Measurements from ENCODE around the gene ACTMAP. TPM values are rescaled to one million over a fixed set of nuclear protein-coding genes. Genes with fewer than 3 reads are reported as not detected.

The ACTMAP gene
- polyA plus RNA-seq, 1 donor = 16.6 TPM

- no CpG with 5 or more reads among the region's 10 CpGs for WGBS (ENCODE audit: insufficient coverage, low lambda C conversion rate)
These were observed 6.4 kb downstream of the ACTMAP start for GRCh38 chr19:40743926-40744325.

GRCh38 chr19:40742886-40743285 lies 7.4 kb downstream of the ACTMAP start:
- no peaks in the 10 kb centered on the region for H3K27me3 ChIP-seq (ENCODE audit: control insufficient read depth, insufficient read depth, low read length)
- H3K36me3 ChIP-seq (ENCODE audit: control insufficient read depth, insufficient read depth, low read length) = peaks cover 39% of the 10 kb centered on the region
- no peaks in the 10 kb centered on the region for H3K4me1 ChIP-seq (ENCODE audit: control insufficient read depth, insufficient read depth, low read length)
- H3K27ac ChIP-seq (ENCODE audit: low read length) = no peak overlapping the region
- H3K4me3 ChIP-seq (ENCODE audit: low read length) = no peak overlapping the region
- no peaks in the 10 kb centered on the region for H3K9me3 ChIP-seq (ENCODE audit: control insufficient read depth, low read depth, low read length)
- DNase-seq = no peak
- no CpG with 5 or more reads among the region's 12 CpGs for WGBS (ENCODE audit: insufficient coverage, low lambda C conversion rate)

More at GRCh38 chr19:40743926-40744325, 6.4 kb downstream of the ACTMAP start:
- H3K9me3 ChIP-seq (ENCODE audit: control insufficient read depth, low read depth, low read length) = no peaks in the 10 kb centered on the region
- no peaks in the 10 kb centered on the region for H3K4me1 ChIP-seq (ENCODE audit: control insufficient read depth, insufficient read depth, low read length)
- no peaks in the 10 kb centered on the region for H3K27me3 ChIP-seq (ENCODE audit: control insufficient read depth, insufficient read depth, low read length)
- no peak overlapping the region for H3K27ac ChIP-seq (ENCODE audit: low read length)
- H3K4me3 ChIP-seq (ENCODE audit: low read length) = no peak overlapping the region
- no peak for DNase-seq
- H3K36me3 ChIP-seq (ENCODE audit: control insufficient read depth, insufficient read depth, low read length) = peaks cover 32% of the 10 kb centered on the region

- Histone ChIP-seq H3K27me3 (ENCODE audit: control insufficient read depth, insufficient read depth, low read length) (no peaks in the 10 kb centered on the region), H3K36me3 (ENCODE audit: control insufficient read depth, insufficient read depth, low read length) (peaks cover 42% of the 10 kb centered on the region), H3K4me3 (ENCODE audit: low read length) (no peak overlapping the region), H3K9me3 (ENCODE audit: control insufficient read depth, low read depth, low read length) (no peaks in the 10 kb centered on the region), H3K27ac (ENCODE audit: low read length) (no peak overlapping the region), H3K4me1 (ENCODE audit: control insufficient read depth, insufficient read depth, low read length) (no peaks in the 10 kb centered on the region)
- no CpG with 5 or more reads among the region's 17 CpGs for WGBS (ENCODE audit: insufficient coverage, low lambda C conversion rate)
- DNase-seq = no peak
These were observed 7.8 kb downstream of the ACTMAP start for GRCh38 chr19:40742477-40742876.

GRCh38 chr19:40741527-40742390 lies 8.5 kb downstream of the ACTMAP start:
- no peak overlapping the region for H3K4me3 ChIP-seq (ENCODE audit: low read length)
- peaks cover 49% of the 10 kb centered on the region for H3K36me3 ChIP-seq (ENCODE audit: control insufficient read depth, insufficient read depth, low read length)
- no CpG with 5 or more reads among the region's 10 CpGs for WGBS (ENCODE audit: insufficient coverage, low lambda C conversion rate)
- no peaks in the 10 kb centered on the region for H3K9me3 ChIP-seq (ENCODE audit: control insufficient read depth, low read depth, low read length)
- H3K27ac ChIP-seq (ENCODE audit: low read length) = no peak overlapping the region
- DNase-seq = no peak
- H3K4me1 ChIP-seq (ENCODE audit: control insufficient read depth, insufficient read depth, low read length) = no peaks in the 10 kb centered on the region
- H3K27me3 ChIP-seq (ENCODE audit: control insufficient read depth, insufficient read depth, low read length) = no peaks in the 10 kb centered on the region

- no peaks in the 10 kb centered on the region for H3K27me3 ChIP-seq (ENCODE audit: control insufficient read depth, insufficient read depth, low read length)
- H3K36me3 ChIP-seq (ENCODE audit: control insufficient read depth, insufficient read depth, low read length) = peaks cover 52% of the 10 kb centered on the region
- peaks cover 3% of the 10 kb centered on the region for H3K4me1 ChIP-seq (ENCODE audit: control insufficient read depth, insufficient read depth, low read length)
- DNase-seq = no peak
- no peak overlapping the region for H3K4me3 ChIP-seq (ENCODE audit: low read length)
- H3K9me3 ChIP-seq (ENCODE audit: control insufficient read depth, low read depth, low read length) = no peaks in the 10 kb centered on the region
- 60% methylated on average over 1 of the region's 6 CpGs for WGBS (ENCODE audit: insufficient coverage, low lambda C conversion rate)
- no peak overlapping the region for H3K27ac ChIP-seq (ENCODE audit: low read length)
These were observed 9.5 kb downstream of the ACTMAP start for GRCh38 chr19:40740747-40741146.

GRCh38 chr19:40739871-40740703 lies 10.2 kb downstream of the ACTMAP start:
- Histone ChIP-seq H3K36me3 (ENCODE audit: control insufficient read depth, insufficient read depth, low read length) (peaks cover 58% of the 10 kb centered on the region), H3K4me1 (ENCODE audit: control insufficient read depth, insufficient read depth, low read length) (peaks cover 9% of the 10 kb centered on the region), H3K9me3 (ENCODE audit: control insufficient read depth, low read depth, low read length) (no peaks in the 10 kb centered on the region), H3K4me3 (ENCODE audit: low read length) (no peak overlapping the region), H3K27me3 (ENCODE audit: control insufficient read depth, insufficient read depth, low read length) (no peaks in the 10 kb centered on the region), H3K27ac (ENCODE audit: low read length) (no peak overlapping the region)
- no CpG with 5 or more reads among the region's 16 CpGs for WGBS (ENCODE audit: insufficient coverage, low lambda C conversion rate)
- no peak for DNase-seq

- no peak for DNase-seq
- peaks cover 66% of the 10 kb centered on the region for H3K36me3 ChIP-seq (ENCODE audit: control insufficient read depth, insufficient read depth, low read length)
- no peak overlapping the region for H3K27ac ChIP-seq (ENCODE audit: low read length)
- peaks cover 14% of the 10 kb centered on the region for H3K4me1 ChIP-seq (ENCODE audit: control insufficient read depth, insufficient read depth, low read length)
- H3K4me3 ChIP-seq (ENCODE audit: low read length) = no peak overlapping the region
- H3K27me3 ChIP-seq (ENCODE audit: control insufficient read depth, insufficient read depth, low read length) = no peaks in the 10 kb centered on the region
- no peaks in the 10 kb centered on the region for H3K9me3 ChIP-seq (ENCODE audit: control insufficient read depth, low read depth, low read length)
- WGBS (ENCODE audit: insufficient coverage, low lambda C conversion rate) = no CpG with 5 or more reads among the region's 22 CpGs
These were observed 11.0 kb downstream of the ACTMAP start for GRCh38 chr19:40739030-40739839.

- WGBS (ENCODE audit: insufficient coverage, low lambda C conversion rate) = no CpG with 5 or more reads among the region's 9 CpGs
- Histone ChIP-seq H3K4me1 (ENCODE audit: control insufficient read depth, insufficient read depth, low read length) (peaks cover 14% of the 10 kb centered on the region), H3K27ac (ENCODE audit: low read length) (no peak overlapping the region), H3K36me3 (ENCODE audit: control insufficient read depth, insufficient read depth, low read length) (peaks cover 79% of the 10 kb centered on the region), H3K4me3 (ENCODE audit: low read length) (no peak overlapping the region), H3K27me3 (ENCODE audit: control insufficient read depth, insufficient read depth, low read length) (no peaks in the 10 kb centered on the region), H3K9me3 (ENCODE audit: control insufficient read depth, low read depth, low read length) (no peaks in the 10 kb centered on the region)
- no peak for DNase-seq
These were observed 13.1 kb downstream of the ACTMAP start for GRCh38 chr19:40737102-40737644.

GRCh38 chr19:40736661-40737060 lies 13.6 kb downstream of the ACTMAP start:
- peak overlapping the region; percentile 30 for H3K27ac ChIP-seq (ENCODE audit: low read length)
- no peak for DNase-seq

More at GRCh38 chr19:40736661-40737060, 13.6 kb downstream of the ACTMAP start:
- Histone ChIP-seq H3K27me3 (ENCODE audit: control insufficient read depth, insufficient read depth, low read length) (no peaks in the 10 kb centered on the region), H3K4me1 (ENCODE audit: control insufficient read depth, insufficient read depth, low read length) (peaks cover 14% of the 10 kb centered on the region), H3K9me3 (ENCODE audit: control insufficient read depth, low read depth, low read length) (no peaks in the 10 kb centered on the region), H3K4me3 (ENCODE audit: low read length) (no peak overlapping the region), H3K36me3 (ENCODE audit: control insufficient read depth, insufficient read depth, low read length) (peaks cover 80% of the 10 kb centered on the region)
- no CpG with 5 or more reads among the region's 9 CpGs for WGBS (ENCODE audit: insufficient coverage, low lambda C conversion rate)
